Kidney (tissue), 14 donors: Measurements from ENCODE around the gene C5orf22. TPM values are rescaled to one million over a fixed set of nuclear protein-coding genes. Genes with fewer than 3 reads are reported as not detected.
A peak's percentile ranks its signal among the peaks of the same experiment; 100 is the strongest.

ENCODE experiments used
- DNase-seq, 5 donors: peaks; one replicate each; pipeline ENCODE4 v3.0.0-alpha.2; 2013 to 2020
- FAIRE-seq: peaks from 2 replicates; lab custom pipeline; 2012; peaks lifted over from hg19 to GRCh38; lab: Jason Lieb, UNC
- H3K27ac ChIP-seq, 2 donors: one replicate each; pipeline ENCODE4 v1.7.0; 2013; ENCODE audit warnings: low read depth in 2 of 2, low read length in 2 of 2, inconsistent platforms in 1 of 2
- H3K27me3 ChIP-seq: one replicate; pipeline ENCODE4 v1.7.1; 2013; ENCODE audit warnings: low read length, inconsistent platforms; ENCODE audit not compliant: control insufficient read depth, insufficient read depth
- H3K36me3 ChIP-seq, 3 donors: one replicate each; pipeline versions ENCODE4 v1.7.0 to v1.7.1; 2013; ENCODE audit warnings: low read length in 3 of 3, control low read depth in 1 of 3, inconsistent platforms in 1 of 3; ENCODE audit not compliant: insufficient read depth in 3 of 3, control insufficient read depth in 2 of 3
- H3K4me1 ChIP-seq, 3 donors: one replicate each; pipeline versions ENCODE4 v1.7.0 to v1.7.1; 2013; ENCODE audit warnings: low read length in 3 of 3, inconsistent platforms in 1 of 3, low read depth in 1 of 3; ENCODE audit not compliant: control insufficient read depth in 2 of 3, insufficient read depth in 2 of 3
- H3K4me3 ChIP-seq, 3 donors: one replicate each; pipeline versions ENCODE4 v1.7.0 to v1.8.1; 2013; ENCODE audit warnings: low read length in 3 of 3, control low read depth in 1 of 3, inconsistent platforms in 1 of 3
- H3K9ac ChIP-seq, 3 donors: one replicate each; pipeline versions ENCODE4 v1.7.0 to v1.7.1; 2013; ENCODE audit warnings: low read length in 3 of 3, control low read depth in 1 of 3, inconsistent platforms in 1 of 3
- H3K9me3 ChIP-seq, 3 donors: one replicate each; pipeline versions ENCODE4 v1.7.0 to v1.7.1; 2013; ENCODE audit warnings: low read length in 3 of 3, control low read depth in 1 of 3, inconsistent platforms in 1 of 3; ENCODE audit not compliant: control insufficient read depth in 2 of 3, insufficient read depth in 1 of 3
- intact Hi-C: fragments of 100-400 bp; cut with DNase I; formaldehyde crosslinking; loops from one replicate; pipeline ENCODE4 v1.11.1; 2022
- polyA plus RNA-seq: library from polyadenylated mRNA; stranded (reverse); fragments of 350-450 nt; fragmentation: Illumina TruSeq; extraction: RNeasy Lipid Tissue Mini Kit (QIAGEN cat#74804); gene quantifications from one replicate; pipeline ENCODE4 v1.2.3, GENCODE V29; 2014; ENCODE audit warnings: low read depth, low replicate concordance; ENCODE audit not compliant: insufficient read depth
- total RNA-seq: library from RNA; stranded (reverse); fragmentation: NEBNext Ultra II Directional; extraction: Animal tissue kit (Norgen Biotek cat#: 25700); gene quantifications from one replicate; pipeline ENCODE4 v1.2.1, GENCODE V29; 2021
- TF ChIP-seq, protein P1 (sequence below): IDR thresholded peaks from 3 replicates; pipeline ENCODE4 v1.5.1; 2012; ENCODE audit warnings: mild to moderate bottlenecking, moderate library complexity, borderline replicate concordance; ENCODE audit not compliant: insufficient read depth; ENCODE audit errors: extremely low read depth
- donor health status: control.
- donor health status: control.
- donor health status: control.
- donor health status: control.
- donor health status: control.
- donor health status: DM: yes; HTN: yes; CAD: no.
- donor health status: Normal renal cell carcinoma (clear cell type).

The C5orf22 gene
- total and polyA plus RNA-seq, 2 donors from 2014 or later: 8.2 to 22.5 TPM

DNA sequence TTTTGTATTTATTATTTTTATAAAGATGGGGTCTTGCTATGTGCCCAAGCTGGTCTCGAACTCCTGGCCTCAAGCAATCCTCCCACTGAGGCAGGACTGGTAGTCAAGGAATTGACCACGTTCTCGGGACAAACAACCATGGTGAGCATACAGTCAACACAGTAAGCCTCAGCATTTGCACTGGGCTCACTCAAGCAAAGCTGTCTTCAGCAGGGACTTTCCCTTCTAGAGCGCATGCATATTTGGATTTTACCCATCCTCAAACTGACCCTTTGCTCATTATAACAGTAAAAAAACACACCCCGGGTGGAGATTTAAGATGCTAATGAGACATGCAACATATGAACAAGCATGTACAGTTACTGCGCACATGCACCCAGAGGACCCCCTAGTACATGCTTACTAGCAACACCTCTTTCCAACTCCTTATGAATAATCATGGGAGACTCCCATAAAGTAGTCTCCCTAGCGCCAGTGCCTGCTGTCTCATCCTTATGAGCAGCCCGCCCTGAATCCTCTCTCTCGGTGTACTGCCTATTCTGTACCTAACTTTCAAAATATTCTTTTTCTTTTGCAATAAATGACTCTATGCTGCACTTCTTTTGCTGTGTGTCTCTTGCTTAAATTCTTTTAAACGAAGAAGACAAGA, 41.5 kb downstream of the C5orf22 start:
- H3K9ac ChIP-seq: no peak overlapping the region
- TF ChIP-seq, protein P1, sequence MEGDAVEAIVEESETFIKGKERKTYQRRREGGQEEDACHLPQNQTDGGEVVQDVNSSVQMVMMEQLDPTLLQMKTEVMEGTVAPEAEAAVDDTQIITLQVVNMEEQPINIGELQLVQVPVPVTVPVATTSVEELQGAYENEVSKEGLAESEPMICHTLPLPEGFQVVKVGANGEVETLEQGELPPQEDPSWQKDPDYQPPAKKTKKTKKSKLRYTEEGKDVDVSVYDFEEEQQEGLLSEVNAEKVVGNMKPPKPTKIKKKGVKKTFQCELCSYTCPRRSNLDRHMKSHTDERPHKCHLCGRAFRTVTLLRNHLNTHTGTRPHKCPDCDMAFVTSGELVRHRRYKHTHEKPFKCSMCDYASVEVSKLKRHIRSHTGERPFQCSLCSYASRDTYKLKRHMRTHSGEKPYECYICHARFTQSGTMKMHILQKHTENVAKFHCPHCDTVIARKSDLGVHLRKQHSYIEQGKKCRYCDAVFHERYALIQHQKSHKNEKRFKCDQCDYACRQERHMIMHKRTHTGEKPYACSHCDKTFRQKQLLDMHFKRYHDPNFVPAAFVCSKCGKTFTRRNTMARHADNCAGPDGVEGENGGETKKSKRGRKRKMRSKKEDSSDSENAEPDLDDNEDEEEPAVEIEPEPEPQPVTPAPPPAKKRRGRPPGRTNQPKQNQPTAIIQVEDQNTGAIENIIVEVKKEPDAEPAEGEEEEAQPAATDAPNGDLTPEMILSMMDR: no peak
- no peaks in the 10 kb centered on the region for H3K27me3 ChIP-seq
- H3K27ac ChIP-seq: no peak overlapping the region
- DNase-seq (no peak), FAIRE-seq (no peak)
- no peak overlapping the region for H3K4me3 ChIP-seq
- no peaks in the 10 kb centered on the region for H3K36me3 ChIP-seq
- no peaks in the 10 kb centered on the region for H3K4me1 ChIP-seq
- H3K9me3 ChIP-seq: no peaks in the 10 kb centered on the region
- intact Hi-C loops: no loop called here

DNA sequence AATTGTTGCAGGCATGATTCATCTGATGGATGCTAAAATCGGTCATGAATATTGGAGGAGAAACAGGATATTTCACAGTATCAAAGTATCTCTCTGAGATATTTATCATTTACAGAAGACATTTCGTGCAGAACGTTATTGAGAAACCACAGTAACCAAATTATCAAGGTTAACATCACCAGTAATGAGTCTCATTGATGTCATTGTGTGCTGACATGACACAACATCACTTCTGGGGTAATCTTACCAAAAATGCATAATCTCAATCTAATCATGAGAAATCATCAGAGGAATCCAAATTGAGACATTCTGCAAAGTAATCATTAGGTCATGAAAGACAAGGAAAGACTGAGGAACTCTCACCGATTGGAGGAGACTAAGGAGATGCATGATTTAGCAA, 42.7 kb downstream of the C5orf22 start:
- no peaks in the 10 kb centered on the region for H3K9me3 ChIP-seq
- TF ChIP-seq, protein P1: no peak
- intact Hi-C loops: no loop called here
- H3K4me1 ChIP-seq: no peaks in the 10 kb centered on the region
- no peak overlapping the region for H3K4me3 ChIP-seq
- DNase-seq (no peak), FAIRE-seq (no peak)
- H3K27me3 ChIP-seq: no peaks in the 10 kb centered on the region
- H3K27ac ChIP-seq: no peak overlapping the region
- H3K36me3 ChIP-seq: no peaks in the 10 kb centered on the region
- no peak overlapping the region for H3K9ac ChIP-seq

DNA sequence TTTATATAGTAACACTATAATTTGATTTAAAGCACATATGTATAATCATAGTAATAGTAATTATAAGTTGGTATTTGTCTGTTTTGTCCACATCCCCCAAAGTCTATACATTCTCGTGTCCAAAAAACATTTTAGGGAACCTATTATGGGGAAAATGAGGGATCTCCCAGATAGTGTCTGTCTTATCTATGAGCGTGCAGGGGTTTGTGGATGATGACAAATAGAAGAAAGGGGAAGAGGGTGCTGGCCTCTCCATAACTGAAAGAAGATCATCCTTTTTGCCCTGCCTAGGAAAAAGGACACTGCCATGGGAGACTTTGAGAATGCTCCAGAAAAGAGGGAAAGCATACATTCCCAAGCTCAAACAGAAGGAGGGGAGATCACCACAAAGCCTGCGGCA, 45.3 kb downstream of the C5orf22 start:
- FAIRE-seq (no peak), DNase-seq (no peak)
- no peak overlapping the region for H3K27ac ChIP-seq
- no peak overlapping the region for H3K9ac ChIP-seq
- no peaks in the 10 kb centered on the region for H3K4me1 ChIP-seq
- no peaks in the 10 kb centered on the region for H3K27me3 ChIP-seq
- TF ChIP-seq, protein P1: no peak
- H3K9me3 ChIP-seq: no peaks in the 10 kb centered on the region
- no peaks in the 10 kb centered on the region for H3K36me3 ChIP-seq
- H3K4me3 ChIP-seq: no peak overlapping the region
- intact Hi-C loops: no loop called here

DNA sequence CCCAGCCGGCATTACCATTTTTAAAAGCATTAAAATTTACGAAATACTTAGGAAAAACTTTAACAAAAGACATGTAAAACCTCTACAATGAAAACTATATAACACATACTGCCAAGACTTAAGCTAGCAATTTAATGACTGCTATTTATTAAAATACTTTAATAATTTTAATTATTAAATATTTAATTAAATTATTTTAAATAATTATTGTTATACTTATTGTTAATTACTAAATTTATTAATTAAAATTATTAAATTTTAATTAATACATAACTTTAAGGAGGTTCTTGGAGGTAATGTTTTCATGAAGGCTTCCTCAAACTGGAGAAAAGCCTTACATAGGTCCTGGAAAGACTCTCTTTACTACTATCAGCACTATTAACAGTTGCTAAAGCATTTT, 47.5 kb downstream of the C5orf22 start:
- no peak overlapping the region for H3K4me3 ChIP-seq
- no peaks in the 10 kb centered on the region for H3K27me3 ChIP-seq
- DNase-seq: no peak
- H3K9ac ChIP-seq: no peak overlapping the region
- intact Hi-C loops: no loop called here
- FAIRE-seq: peak; percentile 39
- no peak overlapping the region for H3K27ac ChIP-seq
- no peaks in the 10 kb centered on the region for H3K4me1 ChIP-seq
- H3K9me3 ChIP-seq: no peaks in the 10 kb centered on the region
- TF ChIP-seq, protein P1: no peak
- no peaks in the 10 kb centered on the region for H3K36me3 ChIP-seq
